Mesenchymal stem cell (in vitro differentiated cells and primary cell): ENCODE results near the gene NPHP4.

ENCODE experiments used
- DNase-seq: peaks from one replicate; pipeline ENCODE4 v3.0.0-alpha.2; 2013
- H2AFZ ChIP-seq: one replicate; pipeline ENCODE4 v1.6.1; 2013; ENCODE audit warnings: low read depth, mild to moderate bottlenecking, control low read depth, inconsistent platforms, low read length, moderate library complexity
- H2AK5ac ChIP-seq: 2 replicates; pipeline ENCODE4 v1.6.1; 2013; ENCODE audit warnings: low read length, moderate library complexity, mild to moderate bottlenecking, inconsistent platforms; ENCODE audit not compliant: severe bottlenecking
- H2BK120ac ChIP-seq: one replicate; pipeline ENCODE4 v1.6.1; 2013; ENCODE audit warnings: low read depth, mild to moderate bottlenecking, inconsistent platforms, low read length, moderate library complexity
- H2BK12ac ChIP-seq, 2 experiments: one replicate each; pipeline ENCODE4 v1.6.1; 2013; ENCODE audit warnings: inconsistent platforms in 2 of 2, low read length in 2 of 2, mild to moderate bottlenecking in 2 of 2, moderate library complexity in 2 of 2, control low read depth in 1 of 2
- H2BK15ac ChIP-seq: one replicate; pipeline ENCODE4 v1.6.1; 2013; ENCODE audit warnings: mild to moderate bottlenecking, low read depth, inconsistent platforms; ENCODE audit not compliant: poor library complexity, severe bottlenecking
- H2BK5ac ChIP-seq: 2 replicates; pipeline ENCODE4 v1.6.1; 2013; ENCODE audit warnings: low read depth, mild to moderate bottlenecking, low read length, control low read depth, inconsistent platforms; ENCODE audit not compliant: poor library complexity, severe bottlenecking
- H3K14ac ChIP-seq, 2 experiments: one replicate each; pipeline ENCODE4 v1.6.1; 2013; ENCODE audit warnings: inconsistent platforms in 2 of 2, low read length in 2 of 2, control low read depth in 1 of 2, mild to moderate bottlenecking in 1 of 2, moderate library complexity in 1 of 2
- H3K18ac ChIP-seq, 2 experiments: one replicate each; pipeline ENCODE4 v1.6.1; 2013; ENCODE audit warnings: inconsistent platforms in 2 of 2, low read length in 2 of 2, control low read depth in 1 of 2, low read depth in 1 of 2, mild to moderate bottlenecking in 1 of 2
- H3K23ac ChIP-seq, 2 experiments: one replicate each; pipeline ENCODE4 v1.6.1; 2013; ENCODE audit warnings: inconsistent platforms in 2 of 2, low read length in 2 of 2, mild to moderate bottlenecking in 2 of 2, moderate library complexity in 2 of 2, control low read depth in 1 of 2
- H3K27ac ChIP-seq: 2 replicates; pipeline ENCODE4 v1.5.1; 2013; ENCODE audit warnings: mild to moderate bottlenecking, moderate library complexity, low read length, control low read depth, inconsistent platforms; ENCODE audit not compliant: poor library complexity, severe bottlenecking
- H3K27me3 ChIP-seq, 2 experiments: 2 replicates each; pipeline versions ENCODE4 v1.6.1 to v1.7.0; 2013; ENCODE audit warnings: low read length in 2 of 2, mild to moderate bottlenecking in 2 of 2, moderate library complexity in 2 of 2, control low read depth in 1 of 2, inconsistent platforms in 1 of 2; ENCODE audit not compliant: control insufficient read depth in 1 of 2, insufficient read depth in 1 of 2
- H3K36me3 ChIP-seq, 2 experiments: 2 replicates each; pipeline versions ENCODE4 v1.6.1 to v1.7.0; 2013; ENCODE audit warnings: low read length in 2 of 2, control low read depth in 1 of 2, inconsistent platforms in 1 of 2, low read depth in 1 of 2, mild to moderate bottlenecking in 1 of 2; ENCODE audit not compliant: insufficient read depth in 2 of 2, control insufficient read depth in 1 of 2
- H3K4ac ChIP-seq, 2 experiments: one replicate each; pipeline ENCODE4 v1.6.1; 2013; ENCODE audit warnings: inconsistent platforms in 2 of 2, low read length in 2 of 2, mild to moderate bottlenecking in 2 of 2, moderate library complexity in 2 of 2, control low read depth in 1 of 2, low read depth in 1 of 2
- H3K4me1 ChIP-seq: 2 replicates; pipeline ENCODE4 v1.6.1; 2013; ENCODE audit warnings: low read depth, low read length, control low read depth; ENCODE audit not compliant: control insufficient read depth, insufficient read depth
- H3K4me2 ChIP-seq: 2 replicates; pipeline ENCODE4 v1.6.1; 2013; ENCODE audit warnings: low read length, mild to moderate bottlenecking, inconsistent platforms; ENCODE audit not compliant: poor library complexity, severe bottlenecking
- H3K4me3 ChIP-seq, 2 experiments: 2 replicates each; pipeline versions ENCODE4 v1.5.1 to v1.7.0; 2013; ENCODE audit warnings: low read length in 2 of 2, mild to moderate bottlenecking in 2 of 2, control low read depth in 1 of 2, low read depth in 1 of 2; ENCODE audit not compliant: insufficient read depth in 1 of 2
- H3K79me1 ChIP-seq: replicated peaks from 2 replicates; pipeline ENCODE4 v1.6.1; 2013; ENCODE audit warnings: mild to moderate bottlenecking, control low read depth, low read length, inconsistent platforms; ENCODE audit not compliant: poor library complexity, severe bottlenecking
- H3K9ac ChIP-seq: 2 replicates; pipeline ENCODE4 v1.7.0; 2013; ENCODE audit warnings: mild to moderate bottlenecking, low read length, moderate library complexity
- H3K9me3 ChIP-seq: 2 replicates; pipeline ENCODE4 v1.7.0; 2013; ENCODE audit warnings: mild to moderate bottlenecking, low read length; ENCODE audit not compliant: control insufficient read depth
- H4K8ac ChIP-seq: one replicate; pipeline ENCODE4 v1.6.1; 2013; ENCODE audit warnings: inconsistent platforms, mild to moderate bottlenecking, low read length, moderate library complexity
- H4K91ac ChIP-seq: one replicate; pipeline ENCODE4 v1.6.1; 2013; ENCODE audit warnings: mild to moderate bottlenecking, low read length, inconsistent platforms
- WGBS: methylation state at CpG from one replicate; pipeline ENCODE4 v1.1.7; 2013; ENCODE audit warnings: mixed read lengths; 5-methylcytosine and 5-hydroxymethylcytosine counted together

The NPHP4 gene

DNA sequence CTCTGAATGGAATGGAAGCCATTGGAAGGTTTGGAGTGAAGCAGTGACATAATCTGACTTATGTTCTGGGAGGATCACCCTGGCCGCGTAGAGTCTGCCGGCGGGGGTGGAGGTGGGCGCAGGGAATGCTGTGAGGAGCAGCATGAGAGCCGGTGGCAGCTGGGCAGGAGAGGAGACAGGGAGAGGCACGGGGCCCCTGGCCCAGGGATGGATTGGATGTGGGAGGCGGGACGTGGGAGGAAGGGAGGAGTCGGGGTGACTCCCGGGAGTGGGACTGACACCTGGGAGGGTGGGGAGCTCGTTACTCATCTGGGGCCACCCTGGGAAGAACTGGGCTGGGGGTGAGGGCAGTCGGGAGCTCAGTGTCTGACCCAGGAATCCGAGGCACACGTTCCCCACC is 43.1 kb upstream of the NPHP4 start:
- Histone ChIP-seq H2AK5ac (no peak overlapping the region), H3K18ac (no peak overlapping the region), H2BK12ac (no peak overlapping the region), H4K91ac (no peak overlapping the region), H3K27ac (no peak overlapping the region), H3K4ac (no peak overlapping the region), H3K9me3 (no peaks in the 10 kb centered on the region), H3K14ac (no peak overlapping the region), H2BK5ac (no peak overlapping the region), H3K4me2 (no peak overlapping the region), H3K9ac (no peak overlapping the region), H3K23ac (no peak overlapping the region), H2AFZ (no peak overlapping the region), H3K4me1 (peaks cover 10% of the 10 kb centered on the region), H3K79me1 (no peaks in the 10 kb centered on the region), H3K4me3 (no peak overlapping the region), H2BK120ac (no peak overlapping the region), H3K27me3 (peaks cover 31 to 46% of the 10 kb centered on the region in 2 experiments), H3K36me3 (no peaks in the 10 kb centered on the region), H4K8ac (no peak overlapping the region), H2BK15ac (no peak overlapping the region)
- DNase-seq: no peak
- 83% methylated on average over 15 of the region's 15 CpGs for WGBS

DNA sequence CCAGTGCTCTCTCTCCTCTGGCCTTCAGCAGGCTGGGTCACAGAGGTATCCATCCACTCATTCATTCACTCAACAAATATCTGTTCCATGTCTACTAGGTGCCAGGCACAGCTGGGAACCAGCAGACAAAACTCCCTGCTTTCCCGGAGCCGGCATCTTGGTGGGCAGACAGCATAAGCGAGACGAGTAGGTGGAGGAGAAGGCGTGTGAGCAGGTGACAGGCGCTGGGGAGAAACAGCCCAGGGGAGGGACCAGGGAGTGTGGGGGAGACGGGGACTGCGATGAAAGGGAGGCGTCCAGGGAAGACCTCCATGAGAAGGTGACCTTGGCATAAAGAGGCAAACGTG is 42.5 kb upstream of the NPHP4 start:
- H3K27ac ChIP-seq: no peak overlapping the region
- no peak overlapping the region for H3K4ac ChIP-seq

GRCh38 chr1:6033986-6034749 is 41.9 kb upstream of the NPHP4 start:
- no peak overlapping the region for H3K23ac ChIP-seq
- H3K9ac ChIP-seq: no peak overlapping the region
- no peak overlapping the region for H3K4me3 ChIP-seq
- H3K14ac ChIP-seq: no peak overlapping the region
- no peak overlapping the region for H4K8ac ChIP-seq
- no peak overlapping the region for H2BK15ac ChIP-seq
- peaks cover 10% of the 10 kb centered on the region for H3K4me1 ChIP-seq
- H3K4ac ChIP-seq: no peak overlapping the region
- no peak overlapping the region for H3K4me2 ChIP-seq
- H2BK12ac ChIP-seq: no peak overlapping the region
- no peak overlapping the region for H2BK120ac ChIP-seq
- peak; percentile 19 for DNase-seq
- no peaks in the 10 kb centered on the region for H3K79me1 ChIP-seq
- peaks cover 19 to 38% of the 10 kb centered on the region in 2 experiments for H3K27me3 ChIP-seq
- H4K91ac ChIP-seq: no peak overlapping the region
- H3K36me3 ChIP-seq: no peaks in the 10 kb centered on the region
- H3K18ac ChIP-seq: no peak overlapping the region
- no peak overlapping the region for H2AFZ ChIP-seq
- no peaks in the 10 kb centered on the region for H3K9me3 ChIP-seq
- no peak overlapping the region for H2AK5ac ChIP-seq
- H2BK5ac ChIP-seq: no peak overlapping the region
- WGBS: 28% methylated on average over 19 of the region's 21 CpGs
- H3K27ac ChIP-seq: no peak overlapping the region

More for the DNA sequence above, 42.5 kb upstream of the NPHP4 start:
- Histone ChIP-seq H3K18ac (no peak overlapping the region), H3K23ac (no peak overlapping the region), H2AK5ac (no peak overlapping the region), H2BK15ac (no peak overlapping the region), H4K8ac (no peak overlapping the region), H3K36me3 (no peaks in the 10 kb centered on the region), H3K4me1 (peaks cover 10% of the 10 kb centered on the region), H3K9me3 (no peaks in the 10 kb centered on the region), H3K14ac (no peak overlapping the region), H3K79me1 (no peaks in the 10 kb centered on the region), H3K4me3 (no peak overlapping the region), H3K4me2 (no peak overlapping the region), H2BK120ac (no peak overlapping the region), H3K27me3 (peaks cover 25 to 41% of the 10 kb centered on the region in 2 experiments), H3K9ac (no peak overlapping the region), H2BK12ac (no peak overlapping the region), H4K91ac (no peak overlapping the region), H2BK5ac (no peak overlapping the region), H2AFZ (no peak overlapping the region)
- DNase-seq: no peak
- 74% methylated on average over 10 of the region's 10 CpGs for WGBS

DNA sequence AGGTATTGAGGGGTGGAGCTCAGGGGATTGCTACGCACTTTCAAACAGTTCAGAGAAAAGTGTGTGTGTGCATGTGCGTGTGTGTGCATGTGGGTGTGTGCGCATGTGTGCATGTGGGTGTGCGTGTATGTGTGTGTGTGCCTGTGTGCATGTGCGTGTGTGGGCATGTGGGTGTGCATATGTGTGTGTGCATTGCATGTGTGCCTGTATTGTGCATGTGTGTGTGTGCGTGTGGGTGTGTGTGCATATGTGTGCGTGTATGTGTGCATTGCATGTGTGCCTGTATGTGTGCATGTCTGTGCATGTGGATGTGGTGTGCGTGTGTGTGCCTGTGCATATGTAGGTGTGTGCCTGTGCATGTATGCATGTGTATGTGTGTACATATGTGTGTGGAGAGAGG is 40.9 kb upstream of the NPHP4 start:
- H2BK12ac ChIP-seq: no peak overlapping the region
- H3K27me3 ChIP-seq: peaks cover 20 to 38% of the 10 kb centered on the region in 2 experiments
- no peak overlapping the region for H2AK5ac ChIP-seq
- H2BK15ac ChIP-seq: no peak overlapping the region
- WGBS: 93% methylated on average over 8 of the region's 8 CpGs
- H4K91ac ChIP-seq: peak overlapping the region; percentile 52
- no peak overlapping the region for H4K8ac ChIP-seq
- no peak overlapping the region for H3K4ac ChIP-seq
- no peak overlapping the region for H2AFZ ChIP-seq
- peak overlapping the region in 1 of 2 experiments; percentile 16 for H3K4me3 ChIP-seq
- H2BK120ac ChIP-seq: no peak overlapping the region
- no peaks in the 10 kb centered on the region for H3K9me3 ChIP-seq
- H3K36me3 ChIP-seq: no peaks in the 10 kb centered on the region
- H3K14ac ChIP-seq: no peak overlapping the region
- H3K4me1 ChIP-seq: peaks cover 8% of the 10 kb centered on the region
- H3K18ac ChIP-seq: no peak overlapping the region
- H2BK5ac ChIP-seq: no peak overlapping the region
- no peak overlapping the region for H3K27ac ChIP-seq
- DNase-seq: no peak
- H3K4me2 ChIP-seq: no peak overlapping the region
- H3K9ac ChIP-seq: no peak overlapping the region
- no peaks in the 10 kb centered on the region for H3K79me1 ChIP-seq
- no peak overlapping the region for H3K23ac ChIP-seq
